ENCODE results near the gene CT47A1.

CT47A1 gene

GRCh38 chrX:121010218-121010617 is 24.7 kb upstream of the CT47A1 start:
- no peaks in the 10 kb centered on the region for H3K79me2 ChIP-seq (ENCODE audit: insufficient read depth, low read length)
- no peak overlapping the region for H3K27ac ChIP-seq (ENCODE audit: low read depth, low read length)
- H3K36me3 ChIP-seq (ENCODE audit: low read length), result no peaks in the 10 kb centered on the region
- no peaks in the 10 kb centered on the region for H3K9me3 ChIP-seq (ENCODE audit: insufficient read depth, low read length)
- H3K9me2 ChIP-seq (replicated peaks; ENCODE audit: insufficient read depth, low read length), result no peaks in the 10 kb centered on the region
- H3F3A ChIP-seq (ENCODE audit: insufficient read depth), result no peaks in the 10 kb centered on the region
- H3K27me3 ChIP-seq (ENCODE audit: low read length), result no peaks in the 10 kb centered on the region
- H4K20me1 ChIP-seq (ENCODE audit: low read depth, low read length), result no peaks in the 10 kb centered on the region
- H2AFZ ChIP-seq (ENCODE audit: low read depth, low read length, severe bottlenecking), result no peak overlapping the region
- no peak overlapping the region for H3K4me3 ChIP-seq (ENCODE audit: insufficient read depth, low read length, poor library complexity, severe bottlenecking)
- no peak overlapping the region for H3K4me2 ChIP-seq (ENCODE audit: low read depth, low read length, poor library complexity, severe bottlenecking)
- TF ChIP-seq EZH2phosphoT487 (conservative IDR thresholded peaks at IDR 0.05; ENCODE audit: low read length), result no peak
- TF ChIP-seq CTCF (IDR thresholded peaks at IDR 0.05; ENCODE audit: insufficient read depth, low read length, poor library complexity, severe bottlenecking), result no peak
- no peak overlapping the region for H3K9ac ChIP-seq (ENCODE audit: low read length)

- no peak overlapping the region for H3K9ac ChIP-seq (ENCODE audit: low read length)
- H3K79me2 ChIP-seq (ENCODE audit: insufficient read depth, low read length), result no peaks in the 10 kb centered on the region
- no peak overlapping the region for H3K27ac ChIP-seq (ENCODE audit: low read depth, low read length)
- H3K9me2 ChIP-seq (replicated peaks; ENCODE audit: insufficient read depth, low read length), result no peaks in the 10 kb centered on the region
- H3K9me3 ChIP-seq (ENCODE audit: insufficient read depth, low read length), result no peaks in the 10 kb centered on the region
- no peak overlapping the region for H2AFZ ChIP-seq (ENCODE audit: low read depth, low read length, severe bottlenecking)
- H3K36me3 ChIP-seq (ENCODE audit: low read length), result no peaks in the 10 kb centered on the region
- no peak for TF ChIP-seq EZH2phosphoT487 (conservative IDR thresholded peaks at IDR 0.05; ENCODE audit: low read length)
- no peak for TF ChIP-seq CTCF (IDR thresholded peaks at IDR 0.05; ENCODE audit: insufficient read depth, low read length, poor library complexity, severe bottlenecking)
- no peak overlapping the region for H3K4me2 ChIP-seq (ENCODE audit: low read depth, low read length, poor library complexity, severe bottlenecking)
- no peaks in the 10 kb centered on the region for H4K20me1 ChIP-seq (ENCODE audit: low read depth, low read length)
- H3K4me3 ChIP-seq (ENCODE audit: insufficient read depth, low read length, poor library complexity, severe bottlenecking), result no peak overlapping the region
- H3K27me3 ChIP-seq (ENCODE audit: low read length), result no peaks in the 10 kb centered on the region
- H3F3A ChIP-seq (ENCODE audit: insufficient read depth), result no peaks in the 10 kb centered on the region
These were observed 24.2 kb upstream of the CT47A1 start for GRCh38 chrX:121009764-121010163.

GRCh38 chrX:121008920-121009319 is 23.4 kb upstream of the CT47A1 start:
- Histone ChIP-seq H3F3A (ENCODE audit: insufficient read depth) (no peaks in the 10 kb centered on the region), H3K9me3 (ENCODE audit: insufficient read depth, low read length) (no peaks in the 10 kb centered on the region), H4K20me1 (ENCODE audit: low read depth, low read length) (no peaks in the 10 kb centered on the region), H3K36me3 (ENCODE audit: low read length) (no peaks in the 10 kb centered on the region), H3K79me2 (ENCODE audit: insufficient read depth, low read length) (no peaks in the 10 kb centered on the region), H3K4me2 (ENCODE audit: low read depth, low read length, poor library complexity, severe bottlenecking) (no peak overlapping the region), H3K9ac (ENCODE audit: low read length) (no peak overlapping the region), H3K4me3 (ENCODE audit: insufficient read depth, low read length, poor library complexity, severe bottlenecking) (no peak overlapping the region), H2AFZ (ENCODE audit: low read depth, low read length, severe bottlenecking) (no peak overlapping the region), H3K27me3 (ENCODE audit: low read length) (no peaks in the 10 kb centered on the region), H3K27ac (ENCODE audit: low read depth, low read length) (no peak overlapping the region), H3K9me2 (replicated peaks; ENCODE audit: insufficient read depth, low read length) (no peaks in the 10 kb centered on the region)
- TF ChIP-seq EZH2phosphoT487 (conservative IDR thresholded peaks at IDR 0.05; ENCODE audit: low read length) (no peak), CTCF (IDR thresholded peaks at IDR 0.05; ENCODE audit: insufficient read depth, low read length, poor library complexity, severe bottlenecking) (no peak)

Measured in SU-DHL-6 (cell line).